Activated T-helper 1 cell treated with anti-CD3 and anti-CD28 coated beads, Interleukin-12 subunit alpha, Interleukin-12 subunit beta, Interleukin-2, Interleukin-4 antibody, amounts not matched to agents 30 ng/mL and 10 ng/mL and 1 ng/mL, durations not matched to agents 14 hours and 24 hours and 36 hours (primary cell): ENCODE measurements around the gene TERT. TPM values are rescaled to one million over a fixed set of nuclear protein-coding genes. Genes with fewer than 3 reads are reported as not detected.
"Not testable (repeated sequence)": the region's sequence is repeated elsewhere in the genome, so short reads cannot be mapped to it uniquely, and the experiment has no call there.

Experiments used
- DNase-seq: peaks from one replicate; pipeline ENCODE4 v3.0.0; 2021; ENCODE audit warnings: low spot score
- H3K27ac Mint-ChIP-seq: one replicate; pipeline ENCODE4 v1.8.0; 2021; ENCODE audit warnings: mild to moderate bottlenecking, mixed read lengths
- H3K27me3 Mint-ChIP-seq: one replicate; pipeline ENCODE4 v1.8.0; 2022; ENCODE audit warnings: mild to moderate bottlenecking, moderate library complexity, mixed read lengths; ENCODE audit not compliant: insufficient read depth
- H3K36me3 Mint-ChIP-seq: one replicate; pipeline ENCODE4 v1.8.0; 2021; ENCODE audit warnings: low read depth, mixed read lengths
- H3K4me1 Mint-ChIP-seq: one replicate; pipeline ENCODE4 v1.8.0; 2021; ENCODE audit warnings: low read depth, mixed read lengths
- H3K4me3 Mint-ChIP-seq: one replicate; pipeline ENCODE4 v1.8.0; 2021; ENCODE audit warnings: mild to moderate bottlenecking, moderate library complexity, mixed read lengths
- H3K9me3 Mint-ChIP-seq: one replicate; pipeline ENCODE4 v1.8.0; 2021; ENCODE audit warnings: mixed read lengths
- intact Hi-C: fragments of 100-400 bp; cut with micrococcal nuclease; formaldehyde crosslinking; loops from one replicate; pipeline ENCODE4 v1.15.1; 2024
- total RNA-seq: library from RNA; stranded (reverse); gene quantifications from 2 replicates; pipeline ENCODE4 v1.2.3, GENCODE V29; 2022

TERT gene
- total RNA-seq, 1 donor from 2014 or later, result 12.3 TPM

- intact Hi-C loops, result no loop called here
- H3K36me3 Mint-ChIP-seq, result peaks cover 43% of the 10 kb centered on the region
- peaks cover 9% of the 10 kb centered on the region for H3K4me1 Mint-ChIP-seq
- H3K27me3 Mint-ChIP-seq, result no peaks in the 10 kb centered on the region
- no peak overlapping the region for H3K4me3 Mint-ChIP-seq
- H3K27ac Mint-ChIP-seq, result no peak overlapping the region
- no peaks in the 10 kb centered on the region for H3K9me3 Mint-ChIP-seq
- DNase-seq, result no peak
These were observed 42.1 kb upstream of the TERT start for GRCh38 chr5:1336749-1337488.

GRCh38 chr5:1336106-1336561 lies 41.3 kb upstream of the TERT start:
- peaks cover 37% of the 10 kb centered on the region for H3K36me3 Mint-ChIP-seq

GRCh38 chr5:1335540-1336095 lies 40.8 kb upstream of the TERT start:
- intact Hi-C loops, result no loop called here
- Mint-ChIP-seq H3K36me3 (peaks cover 35% of the 10 kb centered on the region), H3K27ac (no peak overlapping the region), H3K4me3 (no peak overlapping the region), H3K27me3 (no peaks in the 10 kb centered on the region), H3K9me3 (no peaks in the 10 kb centered on the region), H3K4me1 (no peaks in the 10 kb centered on the region)
- no peak for DNase-seq

More at GRCh38 chr5:1336106-1336561, 41.3 kb upstream of the TERT start:
- Mint-ChIP-seq H3K27ac (no peak overlapping the region), H3K4me1 (peaks cover 2% of the 10 kb centered on the region), H3K9me3 (no peaks in the 10 kb centered on the region), H3K27me3 (no peaks in the 10 kb centered on the region), H3K4me3 (no peak overlapping the region)
- no peak for DNase-seq
- intact Hi-C loops, result no loop called here

DNA sequence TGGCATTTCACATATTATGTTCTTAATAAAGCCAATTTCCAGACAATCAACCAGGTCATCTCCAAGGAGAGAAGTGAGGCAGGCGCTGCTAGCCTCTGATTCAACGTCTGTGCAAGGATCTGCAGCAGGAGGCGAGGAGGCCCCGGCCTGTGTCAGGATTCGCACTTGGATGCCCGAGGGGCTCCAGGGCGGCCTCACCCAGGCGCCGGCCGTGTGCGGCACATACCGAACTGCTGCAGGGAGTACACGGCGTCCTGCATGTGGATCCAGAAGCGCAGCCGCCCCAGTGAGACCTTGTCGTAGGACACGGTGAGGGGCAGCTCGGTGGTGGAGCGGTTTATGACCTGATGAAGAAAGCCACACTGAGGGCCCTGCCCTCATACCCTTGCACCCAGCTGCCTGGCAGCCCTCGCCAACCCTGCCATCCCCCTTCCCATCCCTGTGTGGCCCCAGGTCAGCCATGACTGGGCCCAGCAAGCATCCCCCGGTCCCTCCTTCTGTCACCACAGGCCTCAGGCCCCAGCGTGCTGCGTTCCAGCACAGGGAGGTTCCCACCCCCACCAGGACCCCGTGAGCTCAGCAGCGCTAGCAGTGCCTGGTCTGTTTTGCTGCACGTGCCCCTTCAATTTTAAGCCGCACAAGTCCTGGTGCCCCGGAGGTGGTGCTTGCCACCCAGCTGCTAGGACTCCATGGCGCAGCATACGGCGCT lies 40.1 kb upstream of the TERT start:
- intact Hi-C loops, result no loop called here
- no peaks in the 10 kb centered on the region for H3K9me3 Mint-ChIP-seq
- peaks cover 32% of the 10 kb centered on the region for H3K36me3 Mint-ChIP-seq
- H3K4me3 Mint-ChIP-seq, result no peak overlapping the region
- H3K4me1 Mint-ChIP-seq, result no peaks in the 10 kb centered on the region
- DNase-seq, result no peak
- no peaks in the 10 kb centered on the region for H3K27me3 Mint-ChIP-seq
- H3K27ac Mint-ChIP-seq, result no peak overlapping the region

DNA sequence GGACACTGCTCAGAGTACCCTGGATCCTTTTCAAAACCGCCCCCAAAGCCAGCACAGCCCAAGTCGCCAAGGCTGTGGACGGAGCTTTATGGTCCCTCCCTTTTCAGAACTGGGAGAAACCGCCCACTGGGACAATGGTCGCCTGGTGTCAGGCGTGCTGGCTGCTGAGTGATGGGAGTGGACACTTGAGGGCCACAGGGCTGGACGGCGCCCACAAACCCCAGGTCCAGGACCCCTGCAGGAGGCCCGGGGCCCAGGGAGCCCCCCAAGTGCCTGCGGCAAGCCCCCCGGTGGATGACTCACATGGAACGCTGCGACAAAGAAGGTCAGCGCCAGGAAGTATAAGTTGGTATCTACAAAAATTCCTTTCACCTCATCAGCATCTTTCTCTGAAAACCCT lies 39.1 kb upstream of the TERT start:
- H3K4me1 Mint-ChIP-seq, result no peaks in the 10 kb centered on the region
- no peak overlapping the region for H3K27ac Mint-ChIP-seq
- H3K36me3 Mint-ChIP-seq, result peaks cover 31% of the 10 kb centered on the region
- no peak overlapping the region for H3K4me3 Mint-ChIP-seq
- no peaks in the 10 kb centered on the region for H3K27me3 Mint-ChIP-seq
- intact Hi-C loops, result no loop called here
- H3K9me3 Mint-ChIP-seq, result no peaks in the 10 kb centered on the region
- no peak for DNase-seq

GRCh38 chr5:1333286-1333685 lies 38.4 kb upstream of the TERT start:
- H3K4me3 Mint-ChIP-seq, intact Hi-C loops, H3K9me3 Mint-ChIP-seq, DNase-seq, H3K27ac Mint-ChIP-seq, H3K27me3 Mint-ChIP-seq, H3K4me1 Mint-ChIP-seq: not testable (repeated sequence)
- peaks cover 35% of the 10 kb centered on the region for H3K36me3 Mint-ChIP-seq

GRCh38 chr5:1332461-1333001 lies 37.7 kb upstream of the TERT start:
- Mint-ChIP-seq H3K4me3 (no peak overlapping the region), H3K36me3 (peaks cover 32% of the 10 kb centered on the region), H3K9me3 (no peaks in the 10 kb centered on the region), H3K4me1 (peaks cover 7% of the 10 kb centered on the region), H3K27me3 (no peaks in the 10 kb centered on the region), H3K27ac (no peak overlapping the region)
- intact Hi-C loops, result no loop called here
- no peak for DNase-seq

GRCh38 chr5:1331861-1332405 lies 37.1 kb upstream of the TERT start:
- Mint-ChIP-seq H3K9me3 (no peaks in the 10 kb centered on the region), H3K27ac (no peak overlapping the region), H3K4me1 (peaks cover 7% of the 10 kb centered on the region), H3K36me3 (peaks cover 32% of the 10 kb centered on the region), H3K27me3 (no peaks in the 10 kb centered on the region), H3K4me3 (no peak overlapping the region)
- DNase-seq, result no peak
- intact Hi-C loops, result no loop called here

DNA sequence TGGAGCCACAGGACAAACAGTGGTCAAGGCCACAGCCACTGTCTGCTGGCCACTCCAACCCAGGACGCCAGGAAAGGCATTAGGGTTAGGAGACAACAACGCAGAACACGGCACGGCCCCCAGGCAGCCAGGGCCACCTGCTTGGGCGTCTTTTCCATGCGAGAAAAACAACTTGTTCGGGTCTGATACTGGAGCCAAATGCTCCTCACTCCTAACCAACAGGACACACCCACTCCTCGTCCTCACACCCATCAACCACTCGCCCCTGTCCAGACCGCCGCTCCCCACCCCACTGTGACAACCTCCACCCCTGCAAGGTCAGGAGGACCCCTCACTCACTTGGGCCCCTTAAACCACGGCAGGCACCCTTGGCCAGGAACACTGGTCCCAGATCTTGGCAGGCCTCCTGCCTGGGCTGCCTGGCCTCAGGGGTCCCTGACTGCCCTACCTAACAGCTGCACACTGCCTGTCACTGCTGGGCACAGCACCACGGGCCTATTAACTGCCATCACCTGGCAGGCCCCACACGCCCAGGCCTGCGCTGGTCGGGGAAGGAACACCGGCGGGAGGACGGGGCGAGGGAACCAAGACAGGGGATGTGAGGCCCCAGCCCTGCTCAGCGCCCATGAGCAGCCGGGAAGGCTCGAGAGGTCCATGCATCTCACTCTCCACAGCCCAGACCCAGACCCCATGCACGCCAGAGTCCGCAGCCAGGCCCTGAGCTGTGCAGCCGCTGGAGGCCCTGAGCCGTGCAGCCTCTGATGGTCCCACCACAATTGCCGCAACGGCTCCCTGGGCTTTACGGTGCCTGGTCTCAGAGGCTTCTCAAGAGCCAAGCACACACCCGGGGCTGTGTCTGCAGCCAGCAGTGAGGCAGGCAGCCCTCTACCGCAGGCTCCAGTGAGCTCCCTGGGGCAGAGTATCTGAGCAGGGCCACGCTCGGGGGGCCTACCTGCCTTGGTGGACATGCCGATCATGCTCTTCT lies 36.3 kb upstream of the TERT start:
- Mint-ChIP-seq H3K4me1 (peaks cover 7% of the 10 kb centered on the region), H3K27ac (no peak overlapping the region), H3K36me3 (peaks cover 30% of the 10 kb centered on the region), H3K9me3 (no peaks in the 10 kb centered on the region), H3K4me3 (no peak overlapping the region), H3K27me3 (no peaks in the 10 kb centered on the region)
- intact Hi-C loops, result no loop called here
- DNase-seq, result no peak

GRCh38 chr5:1330146-1330846 lies 35.4 kb upstream of the TERT start:
- Mint-ChIP-seq H3K4me1 (peaks cover 7% of the 10 kb centered on the region), H3K27me3 (no peaks in the 10 kb centered on the region), H3K27ac (no peak overlapping the region), H3K9me3 (no peaks in the 10 kb centered on the region), H3K4me3 (no peak overlapping the region), H3K36me3 (peaks cover 30% of the 10 kb centered on the region)
- no peak for DNase-seq
- intact Hi-C loops, result no loop called here

GRCh38 chr5:1329111-1329579 lies 34.3 kb upstream of the TERT start:
- H3K27ac Mint-ChIP-seq, result no peak overlapping the region
- H3K36me3 Mint-ChIP-seq, result peaks cover 29% of the 10 kb centered on the region
- H3K4me3 Mint-ChIP-seq, result no peak overlapping the region

More at GRCh38 chr5:1329111-1329579, 34.3 kb upstream of the TERT start:
- Mint-ChIP-seq H3K9me3 (no peaks in the 10 kb centered on the region), H3K27me3 (no peaks in the 10 kb centered on the region), H3K4me1 (peaks cover 7% of the 10 kb centered on the region)
- intact Hi-C loops, result no loop called here
- DNase-seq, result no peak
